ENCODE measurements around the gene ALK.

The ALK gene

GRCh38 chr2:29921560-29921915 is at the start of gene ALK:
Gene ALK (minus strand): TSS chr2:29921586. CDS start chr2:29920659, 927 bp downstream.
- Histone ChIP-seq H3K4me1 (ENCODE audit: control insufficient read depth, insufficient read depth, low read length) (peaks cover 10% of the 10 kb centered on the region), H3K27me3 (ENCODE audit: control insufficient read depth, insufficient read depth, low read length) (peaks cover 50% of the 10 kb centered on the region), H3K36me3 (ENCODE audit: control insufficient read depth, insufficient read depth, low read length) (no peaks in the 10 kb centered on the region), H3K9me3 (ENCODE audit: control insufficient read depth, insufficient read depth, low read length) (no peaks in the 10 kb centered on the region), H3K4me3 (ENCODE audit: low read depth, low read length) (peak within 1 kb of the TSS; percentile 67), H3K9ac (ENCODE audit: low read depth, low read length) (no peak within 1 kb of the TSS), H3K27ac (ENCODE audit: low read depth, low read length) (no peak within 1 kb of the TSS)

DNA sequence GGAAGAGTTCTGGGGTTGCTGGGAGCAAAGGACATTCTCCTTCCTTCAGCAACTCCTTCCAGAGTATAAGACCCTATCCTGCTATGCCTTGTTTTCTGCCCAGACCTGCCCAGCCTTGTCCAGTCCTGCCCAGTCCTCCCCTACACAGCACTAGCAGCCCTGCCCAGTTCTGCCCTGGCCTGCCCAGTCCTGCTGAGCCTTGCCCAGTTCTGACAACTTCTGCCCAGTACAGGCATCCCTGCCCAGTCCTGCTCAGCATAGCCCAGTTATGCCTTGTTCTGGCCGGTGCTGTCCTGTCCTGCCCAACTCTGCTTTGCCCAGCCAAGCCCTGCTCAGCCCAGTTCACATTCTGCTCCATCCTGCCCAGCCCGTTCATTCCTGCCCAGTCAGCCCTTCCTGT is 44.9 kb upstream of the ALK start:
- Histone ChIP-seq H3K27ac (ENCODE audit: low read depth, low read length) (no peak overlapping the region), H3K36me3 (ENCODE audit: control insufficient read depth, insufficient read depth, low read length) (no peaks in the 10 kb centered on the region), H3K4me3 (ENCODE audit: low read depth, low read length) (no peak overlapping the region), H3K4me1 (ENCODE audit: control insufficient read depth, insufficient read depth, low read length) (peaks cover 6% of the 10 kb centered on the region; the same call in 1 of the 2 replicates), H3K27me3 (ENCODE audit: control insufficient read depth, insufficient read depth, low read length) (no peaks in the 10 kb centered on the region; the same call in 1 of the 2 replicates), H3K9me3 (ENCODE audit: control insufficient read depth, insufficient read depth, low read length) (no peaks in the 10 kb centered on the region), H3K9ac (ENCODE audit: low read depth, low read length) (no peak overlapping the region)

DNA sequence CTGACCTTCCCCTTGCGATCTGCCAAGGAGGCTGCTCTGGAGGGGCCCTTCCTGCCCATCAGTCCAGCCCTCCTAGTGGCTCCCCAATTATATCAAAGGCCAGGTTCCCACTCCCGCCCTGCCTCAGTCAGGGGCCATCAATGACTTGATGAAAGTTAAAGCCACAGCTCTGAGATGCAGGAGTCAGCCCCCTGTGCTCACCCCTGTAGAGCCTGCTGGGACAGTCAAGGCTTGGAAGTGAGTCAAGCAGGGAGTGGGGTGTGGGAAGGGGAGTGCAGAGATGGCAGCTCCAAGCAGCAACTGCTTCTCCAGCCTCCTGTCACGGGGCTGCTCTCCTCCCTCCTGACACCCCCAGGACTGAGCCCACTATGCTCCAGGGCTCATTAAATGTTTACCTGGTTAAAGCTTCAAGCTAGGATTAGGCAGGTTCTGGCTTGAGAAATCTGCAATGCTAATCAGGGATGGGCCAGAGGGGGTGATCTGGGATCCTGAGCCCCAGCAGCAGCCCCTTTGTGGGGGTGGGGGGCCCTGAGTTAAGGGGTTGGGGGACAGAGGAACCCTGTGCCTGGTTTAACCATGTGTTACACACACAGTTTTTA is 42.7 kb upstream of the ALK start:
- Histone ChIP-seq H3K4me1 (ENCODE audit: control insufficient read depth, insufficient read depth, low read length) (peaks cover 6% of the 10 kb centered on the region; the same call in 1 of the 2 replicates), H3K27ac (ENCODE audit: low read depth, low read length) (no peak overlapping the region), H3K9ac (ENCODE audit: low read depth, low read length) (no peak overlapping the region), H3K27me3 (ENCODE audit: control insufficient read depth, insufficient read depth, low read length) (no peaks in the 10 kb centered on the region; the same call in 1 of the 2 replicates), H3K36me3 (ENCODE audit: control insufficient read depth, insufficient read depth, low read length) (no peaks in the 10 kb centered on the region), H3K4me3 (ENCODE audit: low read depth, low read length) (no peak overlapping the region), H3K9me3 (ENCODE audit: control insufficient read depth, insufficient read depth, low read length) (no peaks in the 10 kb centered on the region)

- no peaks in the 10 kb centered on the region for H3K27me3 ChIP-seq (ENCODE audit: control insufficient read depth, insufficient read depth, low read length)
These were observed 41.5 kb upstream of the ALK start for GRCh38 chr2:29962922-29963321.

DNA sequence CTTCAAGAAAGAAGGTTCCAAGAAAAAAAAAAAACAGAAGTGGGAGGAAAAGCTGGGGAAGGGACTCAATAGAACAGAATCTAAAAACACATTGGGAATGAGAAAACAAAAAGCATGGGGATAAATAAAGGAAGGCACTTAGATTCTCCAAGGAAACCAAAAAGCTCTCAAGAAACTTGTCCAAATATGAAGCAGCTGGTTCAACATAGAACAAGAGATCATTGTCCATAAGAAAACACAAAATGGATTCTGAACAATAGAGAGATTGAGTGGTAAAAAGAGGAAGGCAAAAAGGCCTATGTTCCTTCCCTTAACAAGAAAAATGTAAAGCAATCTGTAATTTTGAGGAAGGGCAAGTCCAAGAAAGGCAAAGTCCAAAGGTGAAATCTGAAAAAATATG is 32.9 kb upstream of the ALK start:
- Histone ChIP-seq H3K4me1 (ENCODE audit: control insufficient read depth, insufficient read depth, low read length) (peaks cover 19% of the 10 kb centered on the region), H3K27me3 (ENCODE audit: control insufficient read depth, insufficient read depth, low read length) (no peaks in the 10 kb centered on the region), H3K9me3 (ENCODE audit: control insufficient read depth, insufficient read depth, low read length) (no peaks in the 10 kb centered on the region), H3K9ac (ENCODE audit: low read depth, low read length) (no peak overlapping the region), H3K4me3 (ENCODE audit: low read depth, low read length) (no peak overlapping the region), H3K27ac (ENCODE audit: low read depth, low read length) (no peak overlapping the region), H3K36me3 (ENCODE audit: control insufficient read depth, insufficient read depth, low read length) (no peaks in the 10 kb centered on the region)

More at GRCh38 chr2:29962922-29963321, 41.5 kb upstream of the ALK start:
- Histone ChIP-seq H3K36me3 (ENCODE audit: control insufficient read depth, insufficient read depth, low read length) (no peaks in the 10 kb centered on the region), H3K9me3 (ENCODE audit: control insufficient read depth, insufficient read depth, low read length) (no peaks in the 10 kb centered on the region), H3K27ac (ENCODE audit: low read depth, low read length) (no peak overlapping the region), H3K9ac (ENCODE audit: low read depth, low read length) (no peak overlapping the region), H3K4me3 (ENCODE audit: low read depth, low read length) (no peak overlapping the region), H3K4me1 (ENCODE audit: control insufficient read depth, insufficient read depth, low read length) (peaks cover 6% of the 10 kb centered on the region; the same call in 1 of the 2 replicates)

GRCh38 chr2:29952973-29953372 is 31.6 kb upstream of the ALK start:
- no peak overlapping the region for H3K9ac ChIP-seq (ENCODE audit: low read depth, low read length)
- H3K9me3 ChIP-seq (ENCODE audit: control insufficient read depth, insufficient read depth, low read length) = no peaks in the 10 kb centered on the region
- H3K4me1 ChIP-seq (ENCODE audit: control insufficient read depth, insufficient read depth, low read length) = peaks cover 19% of the 10 kb centered on the region
- H3K4me3 ChIP-seq (ENCODE audit: low read depth, low read length) = no peak overlapping the region
- no peaks in the 10 kb centered on the region for H3K27me3 ChIP-seq (ENCODE audit: control insufficient read depth, insufficient read depth, low read length)
- no peak overlapping the region for H3K27ac ChIP-seq (ENCODE audit: low read depth, low read length)
- H3K36me3 ChIP-seq (ENCODE audit: control insufficient read depth, insufficient read depth, low read length) = no peaks in the 10 kb centered on the region

DNA sequence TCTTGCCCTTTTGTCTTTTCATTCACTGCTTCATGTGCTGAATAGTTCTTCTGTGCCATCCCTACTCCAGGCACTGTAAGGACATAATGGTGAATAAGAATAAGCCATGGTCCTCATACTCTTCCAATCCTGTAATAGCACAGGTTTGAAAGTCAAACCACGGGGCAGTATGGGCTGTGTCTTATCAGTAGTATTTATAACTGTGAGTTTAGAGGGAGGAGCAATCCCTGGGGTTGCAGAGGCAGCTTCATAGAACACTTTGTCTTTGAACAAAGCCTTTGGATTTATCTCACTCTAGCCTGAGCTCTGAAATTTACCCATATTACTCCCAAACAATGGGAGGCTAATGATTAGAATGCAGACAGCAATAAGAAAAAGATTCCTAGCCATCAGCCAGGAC is 30.2 kb upstream of the ALK start:
- no peak overlapping the region for H3K4me3 ChIP-seq (ENCODE audit: low read depth, low read length)
- H3K27me3 ChIP-seq (ENCODE audit: control insufficient read depth, insufficient read depth, low read length) = no peaks in the 10 kb centered on the region
- H3K9ac ChIP-seq (ENCODE audit: low read depth, low read length) = no peak overlapping the region
- no peaks in the 10 kb centered on the region for H3K9me3 ChIP-seq (ENCODE audit: control insufficient read depth, insufficient read depth, low read length)
- H3K27ac ChIP-seq (ENCODE audit: low read depth, low read length) = no peak overlapping the region
- peaks cover 19% of the 10 kb centered on the region for H3K4me1 ChIP-seq (ENCODE audit: control insufficient read depth, insufficient read depth, low read length)
- H3K36me3 ChIP-seq (ENCODE audit: control insufficient read depth, insufficient read depth, low read length) = no peaks in the 10 kb centered on the region

- no peak overlapping the region for H3K9ac ChIP-seq (ENCODE audit: low read depth, low read length)
- H3K4me1 ChIP-seq (ENCODE audit: control insufficient read depth, insufficient read depth, low read length) = peaks cover 19% of the 10 kb centered on the region
- H3K27ac ChIP-seq (ENCODE audit: low read depth, low read length) = no peak overlapping the region
- no peaks in the 10 kb centered on the region for H3K36me3 ChIP-seq (ENCODE audit: control insufficient read depth, insufficient read depth, low read length)
- H3K9me3 ChIP-seq (ENCODE audit: control insufficient read depth, insufficient read depth, low read length) = no peaks in the 10 kb centered on the region
- H3K27me3 ChIP-seq (ENCODE audit: control insufficient read depth, insufficient read depth, low read length) = no peaks in the 10 kb centered on the region
- H3K4me3 ChIP-seq (ENCODE audit: low read depth, low read length) = no peak overlapping the region
These were observed 29.1 kb upstream of the ALK start for GRCh38 chr2:29950481-29950880.

- no peak overlapping the region for H3K9ac ChIP-seq (ENCODE audit: low read depth, low read length)
- no peak overlapping the region for H3K27ac ChIP-seq (ENCODE audit: low read depth, low read length)
- H3K4me1 ChIP-seq (ENCODE audit: control insufficient read depth, insufficient read depth, low read length) = peaks cover 19% of the 10 kb centered on the region
- no peaks in the 10 kb centered on the region for H3K9me3 ChIP-seq (ENCODE audit: control insufficient read depth, insufficient read depth, low read length)
- H3K27me3 ChIP-seq (ENCODE audit: control insufficient read depth, insufficient read depth, low read length) = no peaks in the 10 kb centered on the region
- no peaks in the 10 kb centered on the region for H3K36me3 ChIP-seq (ENCODE audit: control insufficient read depth, insufficient read depth, low read length)
- no peak overlapping the region for H3K4me3 ChIP-seq (ENCODE audit: low read depth, low read length)
These were observed 27.7 kb upstream of the ALK start for GRCh38 chr2:29949042-29949441.

DNA sequence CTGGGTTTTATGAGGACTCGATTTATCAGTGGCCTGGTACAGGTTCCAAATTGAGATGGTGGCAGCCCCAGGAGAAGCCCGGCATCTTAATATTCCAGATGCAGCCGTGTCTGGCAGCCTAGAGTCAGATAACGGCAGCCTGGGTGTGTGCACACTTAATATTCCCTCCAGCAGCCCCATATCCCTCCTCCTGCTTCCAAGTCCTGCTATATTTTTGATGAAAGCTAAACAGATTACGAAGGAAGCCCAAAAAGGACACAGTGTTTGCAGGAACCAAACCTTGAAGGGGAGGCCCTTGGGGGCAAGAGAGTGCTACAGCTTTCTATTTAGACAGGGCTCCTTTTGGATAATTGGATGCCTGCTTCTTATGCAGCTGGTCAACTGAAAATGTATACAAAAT is 25.1 kb upstream of the ALK start:
- Histone ChIP-seq H3K27ac (ENCODE audit: low read depth, low read length) (no peak overlapping the region), H3K36me3 (ENCODE audit: control insufficient read depth, insufficient read depth, low read length) (no peaks in the 10 kb centered on the region), H3K27me3 (ENCODE audit: control insufficient read depth, insufficient read depth, low read length) (no peaks in the 10 kb centered on the region), H3K9me3 (ENCODE audit: control insufficient read depth, insufficient read depth, low read length) (no peaks in the 10 kb centered on the region), H3K9ac (ENCODE audit: low read depth, low read length) (no peak overlapping the region), H3K4me1 (ENCODE audit: control insufficient read depth, insufficient read depth, low read length) (no peaks in the 10 kb centered on the region), H3K4me3 (ENCODE audit: low read depth, low read length) (no peak overlapping the region)

DNA sequence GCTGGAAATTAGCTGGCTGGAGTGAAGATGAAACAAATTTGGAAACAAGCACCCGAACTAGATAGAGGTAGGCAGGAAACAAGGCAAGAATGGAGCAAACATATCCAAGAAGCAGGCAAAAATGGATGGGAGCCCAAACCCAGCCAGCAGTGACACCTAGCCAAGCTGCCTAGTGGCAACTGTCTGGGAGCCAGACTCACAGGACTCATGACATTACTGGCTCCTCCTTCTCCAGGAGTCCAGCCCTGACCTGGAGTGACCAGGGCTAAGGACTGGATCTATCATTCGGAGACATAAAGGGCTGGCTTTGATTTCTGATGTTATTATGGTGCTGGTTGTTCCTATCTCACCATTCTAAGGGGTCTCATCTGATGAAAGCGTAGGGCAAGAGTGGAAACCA is 21.3 kb upstream of the ALK start:
- Histone ChIP-seq H3K27me3 (ENCODE audit: control insufficient read depth, insufficient read depth, low read length) (no peaks in the 10 kb centered on the region), H3K4me3 (ENCODE audit: low read depth, low read length) (no peak overlapping the region), H3K4me1 (ENCODE audit: control insufficient read depth, insufficient read depth, low read length) (no peaks in the 10 kb centered on the region), H3K36me3 (ENCODE audit: control insufficient read depth, insufficient read depth, low read length) (no peaks in the 10 kb centered on the region), H3K9ac (ENCODE audit: low read depth, low read length) (no peak overlapping the region), H3K27ac (ENCODE audit: low read depth, low read length) (no peak overlapping the region), H3K9me3 (ENCODE audit: control insufficient read depth, insufficient read depth, low read length) (no peaks in the 10 kb centered on the region)

Measured in HUES48 (cell line).